Measurements from ENCODE around the gene BOK.

Gene BOK

GRCh38 chr2:241542278-241542605, 16.3 kb upstream of the BOK start:
- H3K9ac ChIP-seq (ENCODE audit: low read depth, low read length) = no peak overlapping the region
- no peak overlapping the region for H2AFZ ChIP-seq (ENCODE audit: low read depth, low read length)
- H3K9me3 ChIP-seq (ENCODE audit: insufficient read depth, low read length, severe bottlenecking) = no peaks in the 10 kb centered on the region
- ATAC-seq (ENCODE audit: insufficient read depth, low read depth) = no peak
- DNase-seq = no peak
- TF ChIP-seq EZH2 (IDR thresholded peaks at IDR 0.05; ENCODE audit: borderline replicate concordance, low read depth, low read length, severe bottlenecking) (no peak), CTCF (IDR thresholded peaks at IDR 0.05; ENCODE audit: borderline replicate concordance, extremely low read depth, low read length, poor library complexity, severe bottlenecking) (no peak)
- H3K79me2 ChIP-seq (ENCODE audit: insufficient read depth, low read length) = no peaks in the 10 kb centered on the region
- H3K27ac ChIP-seq (ENCODE audit: low read length) = no peak overlapping the region
- H3K27me3 ChIP-seq (ENCODE audit: insufficient read depth, low read length, poor library complexity) = peaks cover 9% of the 10 kb centered on the region
- H3K4me2 ChIP-seq (ENCODE audit: insufficient read depth, low read length) = no peak overlapping the region
- H3K4me1 ChIP-seq (ENCODE audit: insufficient read depth, low read length) = no peaks in the 10 kb centered on the region
- H3K4me3 ChIP-seq (ENCODE audit: low read depth in 1 of 2, low read length in 2 of 2) = no peak overlapping the region
- no peaks in the 10 kb centered on the region for H3K36me3 ChIP-seq (ENCODE audit: insufficient read depth, low read length)
- no peaks in the 10 kb centered on the region for H4K20me1 ChIP-seq (ENCODE audit: insufficient read depth, low read length)

- Histone ChIP-seq H2AFZ (ENCODE audit: low read depth, low read length) (no peak overlapping the region), H3K36me3 (ENCODE audit: insufficient read depth, low read length) (no peaks in the 10 kb centered on the region), H3K9ac (ENCODE audit: low read depth, low read length) (no peak overlapping the region), H4K20me1 (ENCODE audit: insufficient read depth, low read length) (no peaks in the 10 kb centered on the region), H3K4me2 (ENCODE audit: insufficient read depth, low read length) (no peak overlapping the region), H3K79me2 (ENCODE audit: insufficient read depth, low read length) (no peaks in the 10 kb centered on the region), H3K27me3 (ENCODE audit: insufficient read depth, low read length, poor library complexity) (peaks cover 9% of the 10 kb centered on the region), H3K27ac (ENCODE audit: low read length) (no peak overlapping the region), H3K9me3 (ENCODE audit: insufficient read depth, low read length, severe bottlenecking) (no peaks in the 10 kb centered on the region), H3K4me1 (ENCODE audit: insufficient read depth, low read length) (no peaks in the 10 kb centered on the region), H3K4me3 (ENCODE audit: low read depth in 1 of 2, low read length in 2 of 2) (no peak overlapping the region)
- ATAC-seq (ENCODE audit: insufficient read depth, low read depth) = no peak
- no peak for DNase-seq
- TF ChIP-seq EZH2 (IDR thresholded peaks at IDR 0.05; ENCODE audit: borderline replicate concordance, low read depth, low read length, severe bottlenecking) (no peak), CTCF (IDR thresholded peaks at IDR 0.05; ENCODE audit: borderline replicate concordance, extremely low read depth, low read length, poor library complexity, severe bottlenecking) (no peak)
Observed at GRCh38 chr2:241545106-241545505, 13.4 kb upstream of the BOK start.

GRCh38 chr2:241545523-241546473, 12.7 kb upstream of the BOK start:
- no peak overlapping the region for H3K4me2 ChIP-seq (ENCODE audit: insufficient read depth, low read length)
- no peaks in the 10 kb centered on the region for H3K36me3 ChIP-seq (ENCODE audit: insufficient read depth, low read length)
- TF ChIP-seq CTCF (IDR thresholded peaks at IDR 0.05; ENCODE audit: borderline replicate concordance, extremely low read depth, low read length, poor library complexity, severe bottlenecking) = no peak
- TF ChIP-seq EZH2 (IDR thresholded peaks at IDR 0.05; ENCODE audit: borderline replicate concordance, low read depth, low read length, severe bottlenecking) = no peak
- ATAC-seq (ENCODE audit: insufficient read depth, low read depth) (no peak), DNase-seq (no peak)
- H4K20me1 ChIP-seq (ENCODE audit: insufficient read depth, low read length) = no peaks in the 10 kb centered on the region
- no peak overlapping the region for H3K9ac ChIP-seq (ENCODE audit: low read depth, low read length)
- H2AFZ ChIP-seq (ENCODE audit: low read depth, low read length) = no peak overlapping the region
- no peaks in the 10 kb centered on the region for H3K4me1 ChIP-seq (ENCODE audit: insufficient read depth, low read length)
- no peaks in the 10 kb centered on the region for H3K9me3 ChIP-seq (ENCODE audit: insufficient read depth, low read length, severe bottlenecking)
- H3K79me2 ChIP-seq (ENCODE audit: insufficient read depth, low read length) = no peaks in the 10 kb centered on the region
- no peak overlapping the region for H3K27ac ChIP-seq (ENCODE audit: low read length)
- peaks cover 9% of the 10 kb centered on the region for H3K27me3 ChIP-seq (ENCODE audit: insufficient read depth, low read length, poor library complexity)
- H3K4me3 ChIP-seq (ENCODE audit: low read depth in 1 of 2, low read length in 2 of 2) = no peak overlapping the region
